Measurements from ENCODE around the gene CFAP91. TPM values are rescaled to one million over a fixed set of nuclear protein-coding genes. Genes with fewer than 3 reads are reported as not detected.

Gene CFAP91
- total RNA-seq, 2 experiments from 2014 or later = not detected

- H3K36me3 ChIP-seq (ENCODE audit: insufficient read depth, low read length) = peaks cover 5% of the 10 kb centered on the region
- H3K4me1 ChIP-seq (ENCODE audit: insufficient read depth, low read length) = no peaks in the 10 kb centered on the region
- peaks cover 19% of the 10 kb centered on the region for H3K36me3 Mint-ChIP-seq (ENCODE audit: low read depth)
- no peaks in the 10 kb centered on the region for H3K27me3 Mint-ChIP-seq
- H3K27ac ChIP-seq (ENCODE audit: low read depth in 1 of 2, low read length in 2 of 2) = no peak overlapping the region
- intact Hi-C loops (cut with DNase I, micrococcal nuclease) = no loop called here
- H3K9me3 ChIP-seq (ENCODE audit: control insufficient read depth in 1 of 2, insufficient read depth in 1 of 2, low read length in 2 of 2) = no peaks in the 10 kb centered on the region
- ATAC-seq (ENCODE audit: poor library complexity) (no peak), DNase-seq (no peak)
- no peak overlapping the region for H3K27ac Mint-ChIP-seq
- TF ChIP-seq, protein P1, sequence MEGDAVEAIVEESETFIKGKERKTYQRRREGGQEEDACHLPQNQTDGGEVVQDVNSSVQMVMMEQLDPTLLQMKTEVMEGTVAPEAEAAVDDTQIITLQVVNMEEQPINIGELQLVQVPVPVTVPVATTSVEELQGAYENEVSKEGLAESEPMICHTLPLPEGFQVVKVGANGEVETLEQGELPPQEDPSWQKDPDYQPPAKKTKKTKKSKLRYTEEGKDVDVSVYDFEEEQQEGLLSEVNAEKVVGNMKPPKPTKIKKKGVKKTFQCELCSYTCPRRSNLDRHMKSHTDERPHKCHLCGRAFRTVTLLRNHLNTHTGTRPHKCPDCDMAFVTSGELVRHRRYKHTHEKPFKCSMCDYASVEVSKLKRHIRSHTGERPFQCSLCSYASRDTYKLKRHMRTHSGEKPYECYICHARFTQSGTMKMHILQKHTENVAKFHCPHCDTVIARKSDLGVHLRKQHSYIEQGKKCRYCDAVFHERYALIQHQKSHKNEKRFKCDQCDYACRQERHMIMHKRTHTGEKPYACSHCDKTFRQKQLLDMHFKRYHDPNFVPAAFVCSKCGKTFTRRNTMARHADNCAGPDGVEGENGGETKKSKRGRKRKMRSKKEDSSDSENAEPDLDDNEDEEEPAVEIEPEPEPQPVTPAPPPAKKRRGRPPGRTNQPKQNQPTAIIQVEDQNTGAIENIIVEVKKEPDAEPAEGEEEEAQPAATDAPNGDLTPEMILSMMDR (IDR thresholded peaks at IDR 0.05) = no peak
- no peaks in the 10 kb centered on the region for H3K27me3 ChIP-seq (ENCODE audit: control insufficient read depth in 1 of 2, insufficient read depth in 2 of 2, low read length in 2 of 2)
- POLR2A ChIA-PET = interaction anchor here (0.7 to 1.5 kb wide), 2 partner anchors 161 to 689 kb away, joined by 3 read pairs; partner anchors contain the start of gene TIMMDC1
- no peaks in the 10 kb centered on the region for H3K4me1 Mint-ChIP-seq (ENCODE audit: low read depth)
- CTCF ChIA-PET = interaction anchor here (0.7 kb wide), 1 partner anchor 952 kb away, joined by 3 read pairs; no protein-coding TSS in a partner anchor
- H3K4me3 ChIP-seq (ENCODE audit: low read length) = no peak overlapping the region
- H3K9me3 Mint-ChIP-seq = no peaks in the 10 kb centered on the region
- no peak overlapping the region for H3K4me3 Mint-ChIP-seq
These were observed 43.8 kb upstream of the CFAP91 start for GRCh38 chr3:119658994-119659393.

DNA sequence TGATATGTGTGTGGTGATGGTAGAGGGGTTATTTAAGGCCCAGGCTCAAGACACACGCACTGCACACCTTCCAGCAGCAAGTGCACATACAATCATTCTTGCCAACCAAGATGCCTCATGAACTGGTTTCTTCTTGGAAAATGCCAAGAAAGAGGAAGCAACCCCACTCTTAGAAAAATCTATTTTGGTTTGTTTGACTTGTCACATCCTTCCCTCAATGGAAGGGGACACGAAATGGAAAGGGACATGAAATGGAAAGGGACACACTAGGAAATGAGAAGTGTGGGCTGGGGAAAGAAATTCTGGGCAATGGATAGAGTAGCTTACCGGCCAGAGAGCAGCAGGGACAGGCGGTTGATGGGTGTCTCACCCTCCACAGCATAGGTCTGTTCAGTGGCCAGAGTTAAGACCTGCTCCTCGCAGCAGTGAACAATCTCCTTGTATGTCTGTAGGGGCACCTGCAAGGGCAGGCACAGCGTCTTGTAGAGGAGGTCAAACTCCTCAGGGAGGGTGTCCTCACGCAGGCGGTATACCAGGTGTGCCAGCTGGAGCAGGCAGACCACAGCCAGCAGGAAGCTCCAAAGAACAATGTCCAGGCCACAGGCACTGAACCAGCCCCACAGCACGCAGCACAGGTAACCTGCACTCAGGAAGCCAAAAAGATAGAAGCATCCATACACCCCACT is 43.1 kb upstream of the CFAP91 start:
- ChIA-PET CTCF (no interaction called here), POLR2A (no interaction called here)
- Mint-ChIP-seq H3K27me3 (no peaks in the 10 kb centered on the region), H3K4me1 (ENCODE audit: low read depth) (no peaks in the 10 kb centered on the region), H3K36me3 (ENCODE audit: low read depth) (peaks cover 16% of the 10 kb centered on the region), H3K4me3 (no peak overlapping the region), H3K27ac (no peak overlapping the region), H3K9me3 (no peaks in the 10 kb centered on the region)
- ATAC-seq (ENCODE audit: poor library complexity) = no peak
- Histone ChIP-seq H3K27ac (ENCODE audit: low read depth in 1 of 2, low read length in 2 of 2) (no peak overlapping the region), H3K4me1 (ENCODE audit: insufficient read depth, low read length) (no peaks in the 10 kb centered on the region), H3K36me3 (ENCODE audit: insufficient read depth, low read length) (peaks cover 5% of the 10 kb centered on the region), H3K4me3 (ENCODE audit: low read length) (no peak overlapping the region), H3K9me3 (ENCODE audit: control insufficient read depth in 1 of 2, insufficient read depth in 1 of 2, low read length in 2 of 2) (no peaks in the 10 kb centered on the region), H3K27me3 (ENCODE audit: control insufficient read depth in 1 of 2, insufficient read depth in 2 of 2, low read length in 2 of 2) (no peaks in the 10 kb centered on the region)
- TF ChIP-seq, protein P1 (IDR thresholded peaks at IDR 0.05) = no peak
- intact Hi-C loops (cut with DNase I, micrococcal nuclease) = no loop called here
- DNase-seq = no peak

- H3K9me3 Mint-ChIP-seq = no peaks in the 10 kb centered on the region
- CTCF ChIA-PET = no interaction called here
- no peaks in the 10 kb centered on the region for H3K27me3 Mint-ChIP-seq
- DNase-seq = no peak
- POLR2A ChIA-PET = interaction anchor here (0.9 kb wide), 1 partner anchor 15 kb away, joined by 4 read pairs; no protein-coding TSS in a partner anchor
- Histone ChIP-seq H3K4me1 (ENCODE audit: insufficient read depth, low read length) (no peaks in the 10 kb centered on the region), H3K4me3 (ENCODE audit: low read length) (no peak within 1 kb of the TSS), H3K27me3 (ENCODE audit: control insufficient read depth in 1 of 2, insufficient read depth in 2 of 2, low read length in 2 of 2) (no peaks in the 10 kb centered on the region), H3K9me3 (ENCODE audit: control insufficient read depth in 1 of 2, insufficient read depth in 1 of 2, low read length in 2 of 2) (no peaks in the 10 kb centered on the region), H3K27ac (ENCODE audit: low read depth in 1 of 2, low read length in 2 of 2) (no peak within 1 kb of the TSS), H3K36me3 (ENCODE audit: insufficient read depth, low read length) (peaks cover 5% of the 10 kb centered on the region)
- intact Hi-C loops (cut with DNase I, micrococcal nuclease) = no loop called here
- TF ChIP-seq, protein P1 (IDR thresholded peaks at IDR 0.05) = no peak
- no peak within 1 kb of the TSS for H3K4me3 Mint-ChIP-seq
- no peak for ATAC-seq (ENCODE audit: poor library complexity)
- no peak within 1 kb of the TSS for H3K27ac Mint-ChIP-seq
- H3K4me1 Mint-ChIP-seq (ENCODE audit: low read depth) = no peaks in the 10 kb centered on the region
- peaks cover 12% of the 10 kb centered on the region for H3K36me3 Mint-ChIP-seq (ENCODE audit: low read depth)
These were observed 42.1 kb upstream of the CFAP91 start, which contains the start of gene POPDC2 for GRCh38 chr3:119660474-119661440. Gene POPDC2, minus strand, starts transcription at chr3:119660589. Its CDS starts 166 bp downstream, at chr3:119660423.
